Chondrocyte (in vitro differentiated cells): ENCODE data around the gene CTCFL. TPM values are rescaled to one million over a fixed set of nuclear protein-coding genes. Genes with fewer than 3 reads are reported as not detected.
A peak's percentile ranks its signal among the peaks of the same experiment; 100 is the strongest.

Experiments
- DNase-seq: peaks from one replicate; pipeline ENCODE4 v3.0.0; 2021; ENCODE audit warnings: mixed read lengths, low spot score
- H3K27ac Mint-ChIP-seq: one replicate; pipeline ENCODE4 v1.8.0; 2021; ENCODE audit warnings: mild to moderate bottlenecking, moderate library complexity, mixed read lengths; ENCODE audit not compliant: unreplicated experiment
- H3K27me3 Mint-ChIP-seq: 2 replicates; pipeline ENCODE4 v1.8.0; 2021; ENCODE audit warnings: low read depth, mixed read lengths
- H3K36me3 Mint-ChIP-seq: 2 replicates; pipeline ENCODE4 v1.8.0; 2021; ENCODE audit warnings: low read depth, mixed read lengths
- H3K4me1 Mint-ChIP-seq: 2 replicates; pipeline ENCODE4 v1.8.0; 2021; ENCODE audit warnings: low read depth, mild to moderate bottlenecking, mixed read lengths
- H3K4me3 Mint-ChIP-seq: one replicate; pipeline ENCODE4 v1.8.0; 2021; ENCODE audit warnings: mild to moderate bottlenecking, moderate library complexity, mixed read lengths; ENCODE audit not compliant: unreplicated experiment
- H3K9me3 Mint-ChIP-seq: 2 replicates; pipeline ENCODE4 v1.8.0; 2021; ENCODE audit warnings: low read depth, mixed read lengths
- CTCF ChIP-seq: fragments of 200-600 bp; sonication (generic); IDR thresholded peaks from 2 replicates; pipeline ENCODE4 v1.5.0; 2021; ENCODE audit warnings: antibody characterized with exemption, mild to moderate bottlenecking, moderate library complexity
- total RNA-seq: library from RNA; stranded (reverse); gene quantifications from 3 replicates; pipeline ENCODE4 v1.2.1, GENCODE V29; 2021

CTCFL gene
- total RNA-seq, 1 donor from 2014 or later: not detected

GRCh38 chr20:57503035-57503658 is 21.8 kb downstream of the CTCFL start:
- H3K27me3 Mint-ChIP-seq: no peaks in the 10 kb centered on the region
- H3K4me1 Mint-ChIP-seq: peaks cover 67% of the 10 kb centered on the region
- no peak overlapping the region for H3K4me3 Mint-ChIP-seq
- no peaks in the 10 kb centered on the region for H3K36me3 Mint-ChIP-seq
- no peaks in the 10 kb centered on the region for H3K9me3 Mint-ChIP-seq
- DNase-seq: no peak
- H3K27ac Mint-ChIP-seq: no peak overlapping the region
- TF ChIP-seq CTCF: no peak

- Mint-ChIP-seq H3K4me1 (peaks cover 62% of the 10 kb centered on the region), H3K4me3 (no peak overlapping the region), H3K27ac (peak overlapping the region; percentile 84), H3K27me3 (no peaks in the 10 kb centered on the region), H3K36me3 (no peaks in the 10 kb centered on the region), H3K9me3 (no peaks in the 10 kb centered on the region)
- no peak for TF ChIP-seq CTCF
- DNase-seq: no peak
These were observed 22.6 kb downstream of the CTCFL start for GRCh38 chr20:57502336-57502700.

GRCh38 chr20:57501461-57502335 is 23.2 kb downstream of the CTCFL start:
- no peak for DNase-seq
- H3K27me3 Mint-ChIP-seq: no peaks in the 10 kb centered on the region
- H3K9me3 Mint-ChIP-seq: no peaks in the 10 kb centered on the region
- TF ChIP-seq CTCF: peak; percentile 48
- no peak overlapping the region for H3K4me3 Mint-ChIP-seq
- H3K4me1 Mint-ChIP-seq: peaks cover 55% of the 10 kb centered on the region
- peak overlapping the region; percentile 84 for H3K27ac Mint-ChIP-seq
- no peaks in the 10 kb centered on the region for H3K36me3 Mint-ChIP-seq

GRCh38 chr20:57500962-57501361 is 24.0 kb downstream of the CTCFL start:
- Mint-ChIP-seq H3K4me3 (peak overlapping the region; percentile 14), H3K4me1 (peaks cover 48% of the 10 kb centered on the region), H3K27me3 (no peaks in the 10 kb centered on the region), H3K9me3 (no peaks in the 10 kb centered on the region), H3K36me3 (no peaks in the 10 kb centered on the region), H3K27ac (peak overlapping the region; percentile 84)
- no peak for TF ChIP-seq CTCF
- no peak for DNase-seq

- Mint-ChIP-seq H3K36me3 (no peaks in the 10 kb centered on the region), H3K4me1 (peaks cover 44% of the 10 kb centered on the region), H3K9me3 (no peaks in the 10 kb centered on the region), H3K27ac (peak overlapping the region; percentile 72), H3K4me3 (no peak overlapping the region), H3K27me3 (no peaks in the 10 kb centered on the region)
- DNase-seq: no peak
- no peak for TF ChIP-seq CTCF
These were observed 24.7 kb downstream of the CTCFL start for GRCh38 chr20:57500235-57500634.
